Astrocyte of the hippocampus (primary cell): ENCODE measurements around the gene SIGLECL1.

ENCODE experiments used
- DNase-seq: peaks from one replicate; pipeline ENCODE4 v3.0.0; 2011; ENCODE audit warnings: low read depth, low spot score

Gene SIGLECL1

GRCh38 chr19:51295382-51296126 lies 44.7 kb downstream of the SIGLECL1 start:
- no peak for DNase-seq

- no peak for DNase-seq
Observed at GRCh38 chr19:51296336-51297093, 45.6 kb downstream of the SIGLECL1 start.

- DNase-seq, result no peak
Observed at GRCh38 chr19:51297406-51297805, 46.5 kb downstream of the SIGLECL1 start.

DNA sequence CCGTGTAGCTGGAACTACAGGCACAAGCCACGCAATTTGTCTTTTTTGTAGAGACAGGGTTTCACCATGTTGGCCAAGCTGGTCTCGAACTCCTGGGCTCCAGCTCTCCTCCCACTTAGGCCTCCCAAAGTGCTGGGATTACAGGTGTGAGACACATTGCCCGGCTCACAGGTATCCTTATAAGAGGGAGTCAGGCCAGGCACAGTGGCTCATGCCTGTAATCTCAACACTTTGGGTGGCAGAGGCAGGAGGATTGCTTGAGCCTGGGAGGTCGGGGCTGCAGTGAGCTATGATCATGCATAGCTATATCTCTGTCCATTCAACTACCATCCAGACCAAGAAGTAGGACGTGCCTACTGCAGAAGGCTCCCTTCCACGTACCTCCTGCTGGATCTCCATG lies 50.4 kb downstream of the SIGLECL1 start:
- DNase-seq, result no peak

DNA sequence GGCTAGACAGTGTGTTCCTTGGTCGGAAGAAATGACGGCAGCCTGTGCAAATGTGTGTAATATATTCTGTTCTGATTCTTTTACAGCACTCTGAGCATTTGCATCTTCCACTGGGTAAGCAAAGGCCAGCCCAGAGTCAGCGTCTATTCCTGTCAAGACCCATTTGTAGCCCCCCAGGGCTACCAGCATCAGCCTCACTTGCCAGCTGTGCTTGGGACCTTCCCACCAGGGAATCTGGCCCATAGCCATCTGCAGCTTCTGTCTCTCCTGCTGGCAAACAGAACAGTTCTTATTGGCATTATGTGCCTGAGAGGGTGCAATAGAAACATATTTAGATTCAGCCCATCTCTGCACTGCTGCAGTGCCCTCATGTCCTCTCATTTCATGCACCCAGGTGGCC lies 54.6 kb downstream of the SIGLECL1 start:
- DNase-seq, result no peak

DNA sequence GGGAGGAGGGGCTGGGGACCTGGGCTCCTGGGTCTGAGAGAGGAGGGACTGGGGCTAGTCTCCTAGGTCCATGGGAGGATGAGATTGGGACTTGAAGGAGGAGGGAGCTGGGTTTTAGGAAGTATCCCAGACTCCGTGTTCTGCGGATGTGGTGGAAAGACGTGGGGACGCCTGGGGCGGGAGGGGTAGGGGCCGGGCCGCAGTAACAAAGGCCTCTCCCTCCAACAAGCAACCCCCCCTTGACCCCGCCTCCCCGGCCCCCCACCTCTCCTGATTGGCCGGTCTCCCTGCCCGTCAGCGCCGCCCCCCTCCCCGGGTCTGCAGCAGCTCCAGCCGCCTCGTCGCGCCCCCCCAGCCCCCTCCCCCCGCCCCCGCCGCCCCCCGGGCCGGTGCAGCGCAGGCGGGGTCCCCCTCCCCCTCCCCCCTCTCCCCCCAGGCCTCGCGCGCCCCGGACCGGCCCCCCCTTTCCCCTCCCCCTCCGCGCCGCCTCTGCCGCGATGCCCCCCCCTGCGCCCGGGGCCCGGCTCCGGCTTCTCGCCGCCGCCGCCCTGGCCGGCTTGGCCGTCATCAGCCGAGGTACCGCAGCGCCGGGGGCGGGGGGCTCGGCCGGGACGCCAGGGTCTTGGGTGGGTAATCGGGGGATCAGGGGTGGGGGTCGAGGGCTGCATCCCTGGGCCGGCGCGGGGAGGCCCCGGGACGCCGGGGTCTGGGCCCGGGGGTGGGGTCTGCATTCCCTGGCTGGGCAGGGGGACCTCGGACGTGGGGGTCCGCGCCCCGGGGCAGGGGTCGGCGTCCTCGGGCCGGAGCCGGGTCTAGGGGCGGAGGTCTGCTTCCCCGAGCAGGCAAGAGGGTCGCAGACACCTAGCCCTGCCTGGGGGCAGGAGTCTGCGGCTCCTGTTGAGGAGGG lies 60.7 kb downstream of the SIGLECL1 start, which contains the start of gene IGLON5:
Gene IGLON5 (plus strand): TSS at position 294 of the 907 bp plus-strand sequence. CDS start 204 bp downstream, at position 498.
- DNase-seq, result no peak

GRCh38 chr19:51316688-51317087 lies 65.8 kb downstream of the SIGLECL1 start:
- no peak for DNase-seq

- DNase-seq, result no peak
Observed at GRCh38 chr19:51317376-51317775, 66.5 kb downstream of the SIGLECL1 start.

- no peak for DNase-seq
Observed at GRCh38 chr19:51317968-51318367, 67.1 kb downstream of the SIGLECL1 start.
